IMR-90 (cell line): ENCODE data around the gene DNAH17. TPM values are rescaled to one million over a fixed set of nuclear protein-coding genes. Genes with fewer than 3 reads are reported as not detected.

Experiments used
- ATAC-seq: fragments of 200-7000 bp; cut with Tn5 transposase; 2 replicates; pipeline ENCODE4 v1.9.1; 2020; ENCODE audit warnings: low read depth, mild to moderate bottlenecking, moderate library complexity
- BruUV-seq: library from RNA; stranded (reverse); fragments of 400-500 nt; replicated peaks from 2 replicates; lab custom pipeline; 2021; lab: Mats Ljungman, UMichigan
- CTCF ChIA-PET: fragments of 300-600 bp; formaldehyde crosslinking; extraction: SDS; loops from one replicate; lab custom pipeline; 2021; ENCODE audit warnings: antibody characterized with exemption; lab: Yijun Ruan, JAX
- POLR2A ChIA-PET: fragments of 300-600 bp; sonication (Branson Sonifier 250); formaldehyde crosslinking; loops from one replicate; lab custom pipeline; 2022; ENCODE audit warnings: antibody characterized with exemption; ENCODE audit not compliant: unreplicated experiment; lab: Charles Lee
- DNase-seq: peaks from one replicate; pipeline ENCODE4 v3.0.0; 2013
- H2AFZ ChIP-seq: replicated peaks from 2 replicates; pipeline ENCODE3; 2013; ENCODE audit warnings: low read length, mild to moderate bottlenecking; ENCODE audit not compliant: poor library complexity
- H2AK5ac ChIP-seq: 2 replicates; pipeline ENCODE4 v1.6.1; 2013; ENCODE audit warnings: low read depth, low read length, inconsistent platforms
- H2AK9ac ChIP-seq: replicated peaks from 2 replicates; pipeline ENCODE3; 2013; ENCODE audit warnings: mild to moderate bottlenecking, low read depth, low read length, moderate library complexity; ENCODE audit not compliant: poor library complexity
- H2BK120ac ChIP-seq: 2 replicates; pipeline ENCODE4 v1.6.1; 2013; ENCODE audit warnings: low read depth, low read length, inconsistent platforms
- H2BK15ac ChIP-seq: 3 replicates; pipeline ENCODE4 v1.6.1; 2013; ENCODE audit warnings: low read depth, low read length, inconsistent platforms
- H2BK20ac ChIP-seq: 2 replicates; pipeline ENCODE4 v1.6.1; 2013; ENCODE audit warnings: low read depth, mild to moderate bottlenecking, inconsistent platforms, low read length, moderate library complexity
- H2BK5ac ChIP-seq: 2 replicates; pipeline ENCODE4 v1.6.1; 2013; ENCODE audit warnings: mild to moderate bottlenecking, low read depth, low read length, inconsistent platforms; ENCODE audit not compliant: poor library complexity, severe bottlenecking
- H3K14ac ChIP-seq: replicated peaks from 2 replicates; pipeline ENCODE4 v1.6.1; 2013; ENCODE audit warnings: low read depth, low read length, inconsistent platforms
- H3K18ac ChIP-seq: 2 replicates; pipeline ENCODE4 v1.6.1; 2013; ENCODE audit warnings: low read depth, low read length, control low read depth
- H3K23ac ChIP-seq: 2 replicates; pipeline ENCODE4 v1.6.1; 2013; ENCODE audit warnings: low read depth, low read length, inconsistent platforms
- H3K27ac ChIP-seq: 2 replicates; pipeline ENCODE4 v1.5.1; 2013; ENCODE audit warnings: mild to moderate bottlenecking, control low read depth, low read length; ENCODE audit not compliant: insufficient read depth
- H3K27me3 ChIP-seq: 2 replicates; pipeline ENCODE4 v1.6.1; 2013; ENCODE audit warnings: low read length; ENCODE audit not compliant: control insufficient read depth, insufficient read depth
- H3K36me3 ChIP-seq: 2 replicates; pipeline ENCODE4 v1.6.1; 2013; ENCODE audit warnings: low read length, mixed read lengths; ENCODE audit not compliant: control insufficient read depth, insufficient read depth
- H3K4ac ChIP-seq: 2 replicates; pipeline ENCODE4 v1.6.1; 2013; ENCODE audit warnings: low read depth, low read length, inconsistent platforms
- H3K4me1 ChIP-seq: 2 replicates; pipeline ENCODE4 v1.6.1; 2013; ENCODE audit warnings: low read length, mixed read lengths; ENCODE audit not compliant: control insufficient read depth, insufficient read depth
- H3K4me2 ChIP-seq: 2 replicates; pipeline ENCODE4 v1.6.1; 2013; ENCODE audit warnings: low read depth, mild to moderate bottlenecking, control low read depth, low read length, moderate library complexity
- H3K4me3 ChIP-seq: 2 replicates; pipeline ENCODE4 v1.5.1; 2013; ENCODE audit warnings: low read depth, mild to moderate bottlenecking, control low read depth, low read length, moderate library complexity; ENCODE audit not compliant: insufficient read depth
- H3K56ac ChIP-seq: 2 replicates; pipeline ENCODE4 v1.6.1; 2013; ENCODE audit warnings: low read length, inconsistent platforms; ENCODE audit not compliant: insufficient read depth; ENCODE audit errors: extremely low read depth
- H3K79me1 ChIP-seq, 2 experiments: 2 replicates each; pipeline ENCODE4 v1.6.1; 2013; ENCODE audit warnings: low read length in 2 of 2, inconsistent platforms in 1 of 2, low read depth in 1 of 2
- H3K9ac ChIP-seq: 2 replicates; pipeline ENCODE4 v1.6.1; 2013; ENCODE audit warnings: low read depth, low read length, control low read depth
- H3K9me1 ChIP-seq: 2 replicates; pipeline ENCODE4 v1.6.1; 2013; ENCODE audit warnings: low read length, inconsistent platforms; ENCODE audit not compliant: insufficient read depth
- H3K9me3 ChIP-seq: 2 replicates; pipeline ENCODE4 v1.6.1; 2013; ENCODE audit warnings: low read length; ENCODE audit not compliant: control insufficient read depth, insufficient read depth
- H4K20me1 ChIP-seq: 2 replicates; pipeline ENCODE4 v1.6.1; 2013; ENCODE audit warnings: low read length, inconsistent platforms; ENCODE audit not compliant: insufficient read depth
- H4K5ac ChIP-seq: 2 replicates; pipeline ENCODE4 v1.6.1; 2013; ENCODE audit warnings: mild to moderate bottlenecking, low read depth, low read length, control low read depth
- H4K8ac ChIP-seq, 2 experiments: 2 replicates each; pipeline ENCODE4 v1.6.1; 2013; ENCODE audit warnings: low read depth in 2 of 2, low read length in 2 of 2, control low read depth in 1 of 2, inconsistent platforms in 1 of 2
- H4K91ac ChIP-seq: 2 replicates; pipeline ENCODE4 v1.6.1; 2013; ENCODE audit warnings: low read depth, low read length, inconsistent platforms; ENCODE audit not compliant: insufficient read depth
- BHLHE40 ChIP-seq: fragments of 150-350 bp; IDR thresholded peaks from 2 replicates; pipeline ENCODE4 v1.6.1; 2016; ENCODE audit warnings: mild to moderate bottlenecking, low read depth, low read length
- ELK1 ChIP-seq: fragments of 150-350 bp; IDR thresholded peaks from 2 replicates; pipeline ENCODE4 v1.6.1; 2016; ENCODE audit warnings: low read depth, mild to moderate bottlenecking, low read length, moderate library complexity, borderline replicate concordance
- MAZ ChIP-seq: IDR thresholded peaks from 2 replicates; pipeline ENCODE4 v1.6.1; 2012; ENCODE audit warnings: low read depth, mild to moderate bottlenecking, low read length, improper control_type of control experiment, moderate library complexity, borderline replicate concordance
- NFE2L2 ChIP-seq: fragments of 150-350 bp; IDR thresholded peaks from 2 replicates; pipeline ENCODE4 v1.6.1; 2016; ENCODE audit warnings: low read depth, mild to moderate bottlenecking, low read length
- POLR2A ChIP-seq: IDR thresholded peaks from 2 replicates; pipeline ENCODE4 v1.6.1; 2012; ENCODE audit warnings: mild to moderate bottlenecking, low read depth, low read length
- RFX5 ChIP-seq: IDR thresholded peaks from 2 replicates; pipeline ENCODE4 v1.8.0; 2012; ENCODE audit warnings: low read depth, mild to moderate bottlenecking, low read length, moderate library complexity
- SMC3 ChIP-seq: fragments of 150-350 bp; IDR thresholded peaks from 2 replicates; pipeline ENCODE4 v1.6.1; 2016; ENCODE audit warnings: low read depth, mild to moderate bottlenecking, antibody characterized with exemption, low read length, moderate library complexity
- USF2 ChIP-seq: fragments of 150-350 bp; IDR thresholded peaks from 2 replicates; pipeline ENCODE4 v1.6.1; 2017; ENCODE audit warnings: mild to moderate bottlenecking, antibody characterized with exemption, low read length, low read depth
- WGBS, 2 experiments: methylation state at CpG; one replicate each; pipeline versions ENCODE4 v1.1.5 to v1.1.7; 2013; ENCODE audit warnings: missing lambda C conversion rate in 2 of 2; ENCODE audit not compliant: insufficient read length in 1 of 2; ENCODE audit errors: extremely low coverage in 2 of 2; 5-methylcytosine and 5-hydroxymethylcytosine counted together
- dilution Hi-C: fragments of 300-500 bp; cut with HindIII; formaldehyde crosslinking; loops from one replicate; pipeline ENCODE4 v1.14.3; 2018; ENCODE audit warnings: low sequenced_read_pairs; ENCODE audit not compliant: unreplicated experiment
- in situ Hi-C: fragments of 300-500 bp; cut with MboI; formaldehyde crosslinking; loops from 3 replicates; pipeline ENCODE4 v1.14.3; 2019; ENCODE audit warnings: low sequenced_read_pairs, inconsistent platforms, mixed read lengths
- intact Hi-C: fragments of 100-400 bp; cut with micrococcal nuclease; formaldehyde crosslinking; loops from 2 replicates; pipeline ENCODE4 v1.10.0; 2022
- polyA plus RNA-seq, 3 experiments: library from polyadenylated mRNA; depleted of rRNA; stranded (reverse); fragments of >200 nt; gene quantifications; 2 replicates each; pipeline ENCODE4 v1.2.3, GENCODE V29; 2012; ENCODE audit warnings: low replicate concordance in 1 of 3
- total RNA-seq: library from RNA; depleted of rRNA; stranded (reverse); fragments of >200 nt; gene quantifications from 2 replicates; pipeline ENCODE4 v1.2.3, GENCODE V29; 2012
- TF ChIP-seq, protein P1 (sequence below): conservative IDR thresholded peaks from 2 replicates; pipeline ENCODE4 v1.5.1; 2012; ENCODE audit warnings: mild to moderate bottlenecking, low read depth, low read length, improper control_type of control experiment

DNAH17 gene
- total and polyA plus RNA-seq, 2 of the 4 experiments (the other 2 are of a cell fraction): not detected

GRCh38 chr17:78392295-78392694 lies 184.9 kb downstream of the DNAH17 start:
- no TSS peak for BruUV-seq
- Histone ChIP-seq H2AK5ac (peak overlapping the region; percentile 80; the same call in 1 of the 2 replicates), H3K27me3 (no peaks in the 10 kb centered on the region), H3K14ac (peak overlapping the region; percentile 29), H2AFZ (no peak overlapping the region), H3K23ac (peak overlapping the region; percentile 55; the same call in 1 of the 2 replicates), H4K8ac (peak overlapping the region in 1 of 2 experiments; percentile 40; a peak in 2 of 4 replicates), H4K91ac (peak overlapping the region; percentile 48; the same call in 1 of the 2 replicates), H3K18ac (peak overlapping the region; percentile 72), H2AK9ac (peak overlapping the region; percentile 86), H3K9me3 (no peaks in the 10 kb centered on the region), H3K4ac (peak overlapping the region; percentile 92), H4K5ac (peak overlapping the region; percentile 26; the same call in 1 of the 2 replicates), H3K27ac (peak overlapping the region; percentile 68), H3K36me3 (peaks cover 19% of the 10 kb centered on the region), H4K20me1 (peaks cover 38% of the 10 kb centered on the region), H2BK20ac (peak overlapping the region; percentile 72), H3K9ac (no peak overlapping the region), H3K4me3 (no peak overlapping the region), H2BK5ac (peak overlapping the region; percentile 81), H3K79me1 (peaks cover 40 to 89% of the 10 kb centered on the region in 2 experiments), H3K4me2 (peak overlapping the region; percentile 25; the same call in 1 of the 2 replicates), H2BK15ac (peak overlapping the region; percentile 16; the same call in 1 of the 3 replicates), H3K4me1 (peaks cover 37% of the 10 kb centered on the region), H3K56ac (peak overlapping the region; percentile 37; the same call in 1 of the 2 replicates), H2BK120ac (peak overlapping the region; percentile 72), H3K9me1 (peaks cover 54% of the 10 kb centered on the region)
- intact Hi-C loops (no loop called here), in situ Hi-C loops (no loop called here), dilution Hi-C loops (no loop called here)
- DNase-seq (no peak), ATAC-seq (no peak)
- WGBS, 2 experiments: no CpG with 5 or more reads among the region's 6 CpGs
- no peak for TF ChIP-seq RFX5
- TF ChIP-seq POLR2A: no peak
- TF ChIP-seq SMC3: no peak
- no peak for TF ChIP-seq BHLHE40
- TF ChIP-seq NFE2L2: no peak
- TF ChIP-seq ELK1: no peak
- no peak for TF ChIP-seq MAZ
- no peak for TF ChIP-seq USF2
- TF ChIP-seq, protein P1, sequence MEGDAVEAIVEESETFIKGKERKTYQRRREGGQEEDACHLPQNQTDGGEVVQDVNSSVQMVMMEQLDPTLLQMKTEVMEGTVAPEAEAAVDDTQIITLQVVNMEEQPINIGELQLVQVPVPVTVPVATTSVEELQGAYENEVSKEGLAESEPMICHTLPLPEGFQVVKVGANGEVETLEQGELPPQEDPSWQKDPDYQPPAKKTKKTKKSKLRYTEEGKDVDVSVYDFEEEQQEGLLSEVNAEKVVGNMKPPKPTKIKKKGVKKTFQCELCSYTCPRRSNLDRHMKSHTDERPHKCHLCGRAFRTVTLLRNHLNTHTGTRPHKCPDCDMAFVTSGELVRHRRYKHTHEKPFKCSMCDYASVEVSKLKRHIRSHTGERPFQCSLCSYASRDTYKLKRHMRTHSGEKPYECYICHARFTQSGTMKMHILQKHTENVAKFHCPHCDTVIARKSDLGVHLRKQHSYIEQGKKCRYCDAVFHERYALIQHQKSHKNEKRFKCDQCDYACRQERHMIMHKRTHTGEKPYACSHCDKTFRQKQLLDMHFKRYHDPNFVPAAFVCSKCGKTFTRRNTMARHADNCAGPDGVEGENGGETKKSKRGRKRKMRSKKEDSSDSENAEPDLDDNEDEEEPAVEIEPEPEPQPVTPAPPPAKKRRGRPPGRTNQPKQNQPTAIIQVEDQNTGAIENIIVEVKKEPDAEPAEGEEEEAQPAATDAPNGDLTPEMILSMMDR: no peak
- CTCF ChIA-PET: interaction anchor here (0.6 to 2.8 kb wide), 4 partner anchors 12 to 521 kb away, joined by 3 to 10 read pairs (median 5); no protein-coding TSS in a partner anchor
- POLR2A ChIA-PET: no interaction called here
